ENCODE data around the gene FRMD5. TPM values are rescaled to one million over a fixed set of nuclear protein-coding genes. Genes with fewer than 3 reads are reported as not detected.

Gene FRMD5
- total RNA-seq, 4 donors from 2014 or later = 0.40 to 1.5 (median 1.1) TPM; not detected in 1

- Histone ChIP-seq H3K4me1 (no peaks in the 10 kb centered on the region), H3K36me3 (no peaks in the 10 kb centered on the region), H3K9me3 (no peaks in the 10 kb centered on the region), H3K27ac (no peak overlapping the region), H3K27me3 (no peaks in the 10 kb centered on the region), H3K4me3 (no peak overlapping the region)
- WGBS, 2 donors (ENCODE audit: low coverage in 1 of 2) = 95% methylated on average over 3 of the region's 3 CpGs; no CpG with 5 or more reads in 1 of the 2 donors
- intact Hi-C loops (cut with DNase I; ENCODE audit: low total_unique reads) (no loop called here), in situ Hi-C loops (cut with MboI; ENCODE audit: low pct_ligation_motif_present in 1 of 4, low pct_unique_long_range_greater_than_20kb in 1 of 4, low sequenced_read_pairs in 3 of 4) (no loop called here)
- DNase-seq = peak; percentile 14
- peak in 2 of 5 experiments; percentile 21 to 27 for TF ChIP-seq CTCF (IDR thresholded peaks at IDR 0.05)
- TF ChIP-seq POLR2A (IDR thresholded peaks at IDR 0.05) = no peak
- TF ChIP-seq POLR2AphosphoS5 (IDR thresholded peaks at IDR 0.05) = no peak
- TF ChIP-seq EP300 (IDR thresholded peaks at IDR 0.05; ENCODE audit: low read depth) = no peak
These were observed 256.0 kb downstream of the FRMD5 start for GRCh38 chr15:43939070-43939469.

- no peak overlapping the region for H3K27ac ChIP-seq
- no peak overlapping the region for H3K4me3 ChIP-seq
- H3K9me3 ChIP-seq = no peaks in the 10 kb centered on the region
- no peaks in the 10 kb centered on the region for H3K36me3 ChIP-seq
- intact Hi-C loops (cut with DNase I; ENCODE audit: low total_unique reads) = no loop called here
- 91% methylated on average over 6 of the region's 6 CpGs; no CpG with 5 or more reads in 1 of the 2 donors for WGBS, 2 donors (ENCODE audit: low coverage in 1 of 2)
- TF ChIP-seq CTCF (IDR thresholded peaks at IDR 0.05) (no peak), EP300 (IDR thresholded peaks at IDR 0.05; ENCODE audit: low read depth) (no peak), POLR2AphosphoS5 (IDR thresholded peaks at IDR 0.05) (no peak), POLR2A (IDR thresholded peaks at IDR 0.05) (no peak)
- H3K4me1 ChIP-seq = no peaks in the 10 kb centered on the region
- in situ Hi-C loops (cut with MboI; ENCODE audit: low pct_ligation_motif_present in 1 of 4, low pct_unique_long_range_greater_than_20kb in 1 of 4, low sequenced_read_pairs in 3 of 4) = no loop called here
- DNase-seq = no peak
- no peaks in the 10 kb centered on the region for H3K27me3 ChIP-seq
These were observed 260.6 kb downstream of the FRMD5 start for GRCh38 chr15:43934480-43934879.

- no peak for DNase-seq
- Histone ChIP-seq H3K4me1 (no peaks in the 10 kb centered on the region), H3K36me3 (no peaks in the 10 kb centered on the region), H3K27me3 (no peaks in the 10 kb centered on the region), H3K4me3 (no peak overlapping the region), H3K27ac (no peak overlapping the region), H3K9me3 (no peaks in the 10 kb centered on the region)
- WGBS, 2 donors (ENCODE audit: low coverage in 1 of 2) = 70% methylated on average over 3 of the region's 3 CpGs; no CpG with 5 or more reads in 1 of the 2 donors
- intact Hi-C loops (cut with DNase I; ENCODE audit: low total_unique reads) (no loop called here), in situ Hi-C loops (cut with MboI; ENCODE audit: low pct_ligation_motif_present in 1 of 4, low pct_unique_long_range_greater_than_20kb in 1 of 4, low sequenced_read_pairs in 3 of 4) (no loop called here)
- no peak for TF ChIP-seq CTCF (IDR thresholded peaks at IDR 0.05)
- no peak for TF ChIP-seq POLR2AphosphoS5 (IDR thresholded peaks at IDR 0.05)
- no peak for TF ChIP-seq POLR2A (IDR thresholded peaks at IDR 0.05)
- TF ChIP-seq EP300 (IDR thresholded peaks at IDR 0.05; ENCODE audit: low read depth) = no peak
These were observed 262.2 kb downstream of the FRMD5 start for GRCh38 chr15:43932907-43933306.

- Histone ChIP-seq H3K4me1 (no peaks in the 10 kb centered on the region), H3K27ac (no peak overlapping the region), H3K36me3 (no peaks in the 10 kb centered on the region), H3K4me3 (no peak overlapping the region), H3K27me3 (no peaks in the 10 kb centered on the region), H3K9me3 (no peaks in the 10 kb centered on the region)
- no peak for DNase-seq
- TF ChIP-seq POLR2A (IDR thresholded peaks at IDR 0.05) = no peak
- TF ChIP-seq CTCF (IDR thresholded peaks at IDR 0.05) = no peak
- TF ChIP-seq EP300 (IDR thresholded peaks at IDR 0.05; ENCODE audit: low read depth) = no peak
- in situ Hi-C loops (cut with MboI; ENCODE audit: low pct_ligation_motif_present in 1 of 4, low pct_unique_long_range_greater_than_20kb in 1 of 4, low sequenced_read_pairs in 3 of 4) (no loop called here), intact Hi-C loops (cut with DNase I; ENCODE audit: low total_unique reads) (no loop called here)
- 67 to 79% methylated on average over 1 to 3 of the region's 3 CpGs for WGBS, 2 donors (ENCODE audit: low coverage in 1 of 2)
These were observed 263.2 kb downstream of the FRMD5 start for GRCh38 chr15:43931790-43932435.
